Activated B cell treated with CpG ODN at 0.5 μM for 24 hours (primary cell): ENCODE results near the gene DZIP3. TPM values are rescaled to one million over a fixed set of nuclear protein-coding genes. Genes with fewer than 3 reads are reported as not detected.
A peak's percentile ranks its signal among the peaks of the same experiment; 100 is the strongest.

Source experiments
- ATAC-seq: fragments of 200-7000 bp; cut with Tn5 transposase; one replicate; pipeline ENCODE4 v1.10.0; 2021; ENCODE audit warnings: low read depth, mild to moderate bottlenecking, moderate library complexity
- CTCF ChIA-PET: fragments of 350-600 bp; sonication (Branson Sonifier 250); formaldehyde crosslinking; loops from one replicate; lab custom pipeline; 2021; ENCODE audit warnings: antibody characterized with exemption; lab: Charles Lee
- POLR2A ChIA-PET: fragments of 350-600 bp; sonication (Branson Sonifier 250); formaldehyde crosslinking; loops from one replicate; lab custom pipeline; 2021; ENCODE audit warnings: antibody characterized with exemption; lab: Charles Lee
- DNase-seq: peaks from one replicate; pipeline ENCODE4 v3.0.0; 2022
- H3K27ac Mint-ChIP-seq: one replicate; pipeline ENCODE4 v1.8.0; 2020; ENCODE audit warnings: mixed read lengths
- H3K27me3 Mint-ChIP-seq: one replicate; pipeline ENCODE4 v1.8.0; 2021; ENCODE audit warnings: mixed read lengths
- H3K36me3 Mint-ChIP-seq: one replicate; pipeline ENCODE4 v1.8.0; 2021; ENCODE audit warnings: low read depth, mixed read lengths
- H3K4me1 Mint-ChIP-seq: one replicate; pipeline ENCODE4 v1.8.0; 2021; ENCODE audit warnings: mixed read lengths
- H3K4me3 Mint-ChIP-seq: one replicate; pipeline ENCODE4 v1.8.0; 2020; ENCODE audit warnings: mild to moderate bottlenecking, mixed read lengths
- H3K9me3 Mint-ChIP-seq: one replicate; pipeline ENCODE4 v1.8.0; 2020; ENCODE audit warnings: mixed read lengths
- CTCF ChIP-seq: fragments of 200-600 bp; IDR thresholded peaks from one replicate; pipeline ENCODE4 v1.8.0; 2022; ENCODE audit warnings: antibody characterized with exemption, mild to moderate bottlenecking
- intact Hi-C: fragments of 100-400 bp; cut with micrococcal nuclease; formaldehyde crosslinking; loops from one replicate; pipeline ENCODE4 v1.15.1; 2024
- total RNA-seq: library from RNA; stranded (reverse); gene quantifications from 2 replicates; pipeline ENCODE4 v1.2.3, GENCODE V29; 2022

DZIP3 gene
- total RNA-seq, 1 donor from 2014 or later: 15.5 TPM

GRCh38 chr3:108569336-108569735 lies 20.2 kb upstream of the DZIP3 start:
- no peaks in the 10 kb centered on the region for H3K4me1 Mint-ChIP-seq
- intact Hi-C loops: no loop called here
- ChIA-PET POLR2A (no interaction called here), CTCF (no interaction called here)
- no peak overlapping the region for H3K27ac Mint-ChIP-seq
- peaks cover 12% of the 10 kb centered on the region for H3K36me3 Mint-ChIP-seq
- no peak for DNase-seq
- no peak overlapping the region for H3K4me3 Mint-ChIP-seq
- H3K9me3 Mint-ChIP-seq: peaks cover 4% of the 10 kb centered on the region
- TF ChIP-seq CTCF: no peak
- ATAC-seq: no peak
- H3K27me3 Mint-ChIP-seq: no peaks in the 10 kb centered on the region

- H3K9me3 Mint-ChIP-seq: peaks cover 4% of the 10 kb centered on the region
Observed at GRCh38 chr3:108578064-108578463, 11.5 kb upstream of the DZIP3 start.

GRCh38 chr3:108588601-108589000 lies 921 bp upstream of the DZIP3 start:
- Mint-ChIP-seq H3K4me3 (peak overlapping the region; percentile 97), H3K4me1 (peaks cover 33% of the 10 kb centered on the region), H3K36me3 (peaks cover 15% of the 10 kb centered on the region), H3K27me3 (no peaks in the 10 kb centered on the region), H3K9me3 (no peaks in the 10 kb centered on the region), H3K27ac (peak overlapping the region; percentile 100)
- intact Hi-C loops: loop anchor here (2.0 kb wide), 1 partner anchor 1066 kb away; the partner anchor contains the start of gene BBX
- CTCF ChIA-PET: interaction anchor here (1.3 to 4.1 kb wide), 2 partner anchors 10 to 14 kb away, joined by 4 to 12 read pairs; no protein-coding TSS in a partner anchor
- POLR2A ChIA-PET: interaction anchor here (0.6 to 5.7 kb wide), 11 partner anchors 13 to 1157 kb away, joined by 3 to 96 read pairs (median 7); partner anchors contain the start of gene IFT57
- TF ChIP-seq CTCF: no peak
- ATAC-seq (no peak), DNase-seq (no peak)

More at GRCh38 chr3:108578064-108578463, 11.5 kb upstream of the DZIP3 start:
- no peak for ATAC-seq
- intact Hi-C loops: no loop called here
- ChIA-PET POLR2A (no interaction called here), CTCF (interaction anchor here (1.4 kb wide), 1 partner anchor 26 kb away, joined by 4 read pairs; no protein-coding TSS in a partner anchor)
- H3K27me3 Mint-ChIP-seq: no peaks in the 10 kb centered on the region
- no peak for DNase-seq
- peaks cover 34% of the 10 kb centered on the region for H3K36me3 Mint-ChIP-seq
- H3K4me3 Mint-ChIP-seq: no peak overlapping the region
- TF ChIP-seq CTCF: no peak
- no peaks in the 10 kb centered on the region for H3K4me1 Mint-ChIP-seq
- H3K27ac Mint-ChIP-seq: no peak overlapping the region

- H3K9me3 Mint-ChIP-seq: no peaks in the 10 kb centered on the region
- ChIA-PET CTCF (interaction anchor here (1.0 to 4.1 kb wide), 5 partner anchors 8 to 79 kb away, joined by 3 to 12 read pairs (median 4); no protein-coding TSS in a partner anchor), POLR2A (interaction anchor here (0.6 to 5.7 kb wide), 13 partner anchors 11 to 1158 kb away, joined by 3 to 96 read pairs (median 4); partner anchors contain the start of gene BBX)
- TF ChIP-seq CTCF: no peak
- peak overlapping the region; percentile 100 for H3K27ac Mint-ChIP-seq
- peaks cover 12% of the 10 kb centered on the region for H3K36me3 Mint-ChIP-seq
- H3K27me3 Mint-ChIP-seq: no peaks in the 10 kb centered on the region
- peak overlapping the region; percentile 97 for H3K4me3 Mint-ChIP-seq
- ATAC-seq: no peak
- intact Hi-C loops: loop anchor here (1.0 to 2.0 kb wide), 6 partner anchors 12 to 1160 kb away; partner anchors contain the start of genes BBX and IFT57
- peaks cover 33% of the 10 kb centered on the region for H3K4me1 Mint-ChIP-seq
- no peak for DNase-seq
Observed at GRCh38 chr3:108589998-108590323, 439 bp downstream of the DZIP3 start.

- ATAC-seq (no peak), DNase-seq (no peak)
- intact Hi-C loops: no loop called here
- Mint-ChIP-seq H3K9me3 (no peaks in the 10 kb centered on the region), H3K27ac (peak overlapping the region; percentile 100), H3K4me1 (peaks cover 33% of the 10 kb centered on the region), H3K27me3 (no peaks in the 10 kb centered on the region), H3K4me3 (peak overlapping the region; percentile 97), H3K36me3 (peaks cover 12% of the 10 kb centered on the region)
- no peak for TF ChIP-seq CTCF
- POLR2A ChIA-PET: interaction anchor here (1.8 to 5.7 kb wide), 5 partner anchors 11 to 1159 kb away, joined by 4 to 96 read pairs (median 8); partner anchors contain the start of gene BBX
- CTCF ChIA-PET: interaction anchor here (1.0 to 4.1 kb wide), 4 partner anchors 10 to 78 kb away, joined by 3 to 12 read pairs (median 5); no protein-coding TSS in a partner anchor
Observed at GRCh38 chr3:108590460-108590859, 938 bp downstream of the DZIP3 start.
